Ovary (tissue), 9 donors: ENCODE results near the gene AMOTL1. TPM values are rescaled to one million over a fixed set of nuclear protein-coding genes. Genes with fewer than 3 reads are reported as not detected.

ENCODE experiments used
- DNase-seq, 5 donors: peaks; one replicate each; pipeline ENCODE4 v3.0.0-alpha.2; 2019 to 2020
- H3K27ac ChIP-seq, 2 donors: fragments of 200-600 bp; one replicate each; pipeline versions ENCODE4 v1.5.1 to v1.8.0; 2019 to 2022
- H3K27me3 ChIP-seq: fragments of 200-600 bp; one replicate; pipeline ENCODE4 v1.8.0; 2022
- H3K36me3 ChIP-seq: fragments of 200-600 bp; sonication (generic); one replicate; pipeline ENCODE4 v1.5.1; 2019
- H3K4me1 ChIP-seq: one replicate; pipeline ENCODE4 v1.8.1; 2013; ENCODE audit warnings: mild to moderate bottlenecking, moderate library complexity; ENCODE audit not compliant: insufficient read depth
- H3K4me3 ChIP-seq: fragments of 200-600 bp; sonication (generic); one replicate; pipeline ENCODE4 v1.5.1; 2017
- H3K9me3 ChIP-seq, 2 donors: fragments of 200-600 bp in 1 of 2; sonication (generic) in 1 of 2; one replicate each; pipeline versions ENCODE4 v1.5.1 to v1.8.1; 2013 to 2019; ENCODE audit warnings: mild to moderate bottlenecking in 1 of 2, moderate library complexity in 1 of 2
- CTCF ChIP-seq, 3 donors: fragments of 450-650 bp in 2 of 3; fragments of 200-600 bp in 1 of 3; IDR thresholded peaks; one replicate each; pipeline versions ENCODE4 v1.5.1 to v1.8.0; 2016 to 2022; ENCODE audit warnings: antibody characterized with exemption in 3 of 3, mild to moderate bottlenecking in 1 of 3
- EP300 ChIP-seq: sonication (generic); formaldehyde crosslinking; IDR thresholded peaks from one replicate; pipeline ENCODE4 v1.6.1; 2017; ENCODE audit warnings: antibody characterized with exemption
- POLR2A ChIP-seq: fragments of 450-650 bp; IDR thresholded peaks from one replicate; pipeline ENCODE4 v1.6.1; 2017; ENCODE audit warnings: antibody characterized with exemption, mild to moderate bottlenecking, moderate library complexity
- WGBS, 3 donors: extraction: QIAGEN DNeasy Blood & Tissue Kit in 1 of 3; methylation state at CpG; one replicate each; pipeline versions ENCODE4 v1.1.5 to v1.1.7; 2013 to 2017; 5-methylcytosine and 5-hydroxymethylcytosine counted together
- intact Hi-C, 4 donors: fragments of 100-400 bp; cut with DNase I; formaldehyde crosslinking; loops; one replicate each; pipeline versions ENCODE4 v1.11.0 to v1.15.1; 2022 to 2023
- polyA plus RNA-seq, 2 donors: library from polyadenylated mRNA; stranded (reverse); fragments of 200-250 nt in 1 of 2; fragments of 350-450 nt in 1 of 2; fragmentation: Illumina TruSeq in 1 of 2; extraction: RNeasy Lipid Tissue Mini Kit (QIAGEN cat#74804) in 1 of 2; gene quantifications; one replicate each; pipeline ENCODE4 v1.2.3, GENCODE V29; 2013 to 2014
- total RNA-seq, 7 donors: library from RNA; depleted of rRNA in 2 of 7; stranded (reverse); fragments of >200 nt in 2 of 7; fragmentation: NEBNext Ultra II Directional in 3 of 7; extraction: Animal tissue kit (Norgen Biotek cat#: 25700) in 3 of 7; gene quantifications; one replicate each; pipeline versions ENCODE4 v1.1.0 to v1.2.4, GENCODE V29; 2016 to 2023
- donor health status: DM: no; HTN: no; CAD: no; lungs with moderate emphysema.
- donor health status: DM: no; HTN: no; CAD: no.
- donor health status: Bipolar disorder and iron deficiency.
- donor health status: DM: yes; HTN: yes; CAD: no.
- donor health status: DM: no; HTN: no; CAD: no.
- donor health status: DM: yes; HTN: yes; CAD: no.

Gene AMOTL1
- total and polyA plus RNA-seq, 9 donors, result 5.4 to 24.8 (median 13.6) TPM

GRCh38 chr11:94792451-94792850 lies 24.3 kb downstream of the AMOTL1 start:
- DNase-seq, result no peak
- Histone ChIP-seq H3K36me3 (no peaks in the 10 kb centered on the region), H3K4me1 (peaks cover 26% of the 10 kb centered on the region), H3K27me3 (no peaks in the 10 kb centered on the region), H3K4me3 (no peak overlapping the region), H3K9me3 (no peaks in the 10 kb centered on the region), H3K27ac (no peak overlapping the region)
- TF ChIP-seq EP300 (no peak), POLR2A (no peak), CTCF (IDR thresholded peaks at IDR 0.05) (no peak)
- intact Hi-C loops, result loop anchor here in 1 of 4 donors (5.0 kb wide), 1 partner anchor 95 kb away; no protein-coding TSS in a partner anchor
- 85 to 90% (median 89%) methylated on average over 3 of the region's 3 CpGs for WGBS, 3 donors

DNA sequence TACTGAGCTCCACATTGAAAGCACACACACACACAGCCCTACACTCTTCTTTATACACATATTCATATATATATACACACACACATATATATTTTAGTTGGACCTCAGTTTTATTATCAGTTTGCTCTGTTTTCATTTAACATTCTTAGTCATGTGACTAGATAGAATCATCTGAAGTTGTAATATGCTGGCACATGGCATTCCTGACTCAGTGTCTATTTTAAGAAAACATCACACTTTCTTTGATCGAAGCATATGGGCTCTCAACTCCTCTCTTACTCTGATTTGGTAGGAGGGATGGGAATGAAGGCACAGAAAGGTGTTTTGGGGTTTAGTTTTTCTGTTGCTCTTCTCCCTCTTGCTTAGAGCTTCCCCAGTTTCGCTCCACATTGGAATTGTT lies 24.8 kb downstream of the AMOTL1 start:
- H3K4me3 ChIP-seq, result no peak overlapping the region
- H3K4me1 ChIP-seq, result peaks cover 23% of the 10 kb centered on the region
- H3K36me3 ChIP-seq, result no peaks in the 10 kb centered on the region
- H3K27me3 ChIP-seq, result no peaks in the 10 kb centered on the region
- H3K27ac ChIP-seq, result no peak overlapping the region
- DNase-seq, result no peak
- WGBS, 3 donors, result 70 to 87% (median 83%) methylated on average over 2 of the region's 2 CpGs
- intact Hi-C loops, result loop anchor here in 1 of 4 donors (5.0 kb wide), 1 partner anchor 94 kb away; no protein-coding TSS in a partner anchor
- no peaks in the 10 kb centered on the region for H3K9me3 ChIP-seq
- TF ChIP-seq CTCF (IDR thresholded peaks at IDR 0.05) (no peak), POLR2A (no peak), EP300 (no peak)

GRCh38 chr11:94793822-94794221 lies 25.7 kb downstream of the AMOTL1 start:
- 43 to 49% (median 48%) methylated on average over 2 of the region's 2 CpGs for WGBS, 3 donors
- no peak overlapping the region for H3K4me3 ChIP-seq
- H3K36me3 ChIP-seq, result no peaks in the 10 kb centered on the region
- DNase-seq, result no peak
- peaks cover 19% of the 10 kb centered on the region for H3K4me1 ChIP-seq
- peak overlapping the region in 1 of 2 donors; percentile 46 for H3K27ac ChIP-seq
- H3K27me3 ChIP-seq, result no peaks in the 10 kb centered on the region
- no peaks in the 10 kb centered on the region for H3K9me3 ChIP-seq
- intact Hi-C loops, result loop anchor here in 1 of 4 donors (5.0 kb wide), 1 partner anchor 93 kb away; no protein-coding TSS in a partner anchor
- TF ChIP-seq EP300 (no peak), CTCF (IDR thresholded peaks at IDR 0.05) (no peak), POLR2A (no peak)

DNA sequence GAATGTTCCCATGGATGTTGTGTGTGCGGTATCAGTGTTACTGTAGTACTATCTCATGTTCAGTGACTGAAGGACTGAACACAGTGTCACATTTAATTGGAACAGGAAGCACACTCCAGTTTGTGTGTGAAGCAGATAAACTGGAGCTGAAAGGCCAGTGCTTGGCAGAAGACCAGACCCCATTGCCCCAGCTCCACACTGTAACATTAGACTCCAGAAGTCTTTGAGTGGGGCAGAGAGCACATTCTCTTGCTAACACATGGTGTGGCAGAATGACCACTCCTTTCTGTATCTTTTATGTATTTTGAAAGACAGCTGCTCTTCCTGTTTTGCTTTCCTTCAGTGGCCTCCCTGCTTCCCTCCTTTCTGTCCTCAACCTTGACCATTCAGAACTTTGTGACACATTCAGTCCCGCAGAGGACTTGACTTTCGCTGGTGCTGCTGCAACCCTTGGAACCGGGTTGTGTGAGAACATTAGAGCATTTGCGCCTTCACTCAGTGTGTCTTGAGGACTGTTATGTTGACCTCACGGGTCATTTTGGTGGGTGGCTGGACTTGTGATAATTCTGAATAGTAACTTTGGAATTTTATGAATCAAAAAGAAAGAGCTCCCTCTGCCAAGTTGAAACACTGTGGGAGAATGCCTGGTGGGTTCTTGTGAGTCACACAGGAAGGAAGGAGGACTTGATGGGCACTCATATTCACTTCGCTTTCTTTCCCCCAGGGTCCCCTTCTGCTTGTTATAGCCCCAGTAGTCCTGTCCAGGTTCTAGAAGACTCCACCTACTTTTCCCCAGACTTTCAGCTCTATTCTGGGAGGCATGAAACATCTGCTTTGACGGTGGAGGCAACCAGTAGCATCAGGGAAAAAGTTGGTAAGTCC lies 26.4 kb downstream of the AMOTL1 start:
- H3K9me3 ChIP-seq, result no peaks in the 10 kb centered on the region
- 6 to 10% (median 9%) methylated on average over 8 of the region's 8 CpGs for WGBS, 3 donors
- DNase-seq, result peak; percentile 51 to 73 (median 61)
- H3K27ac ChIP-seq, result peak overlapping the region in 1 of 2 donors; percentile 46
- TF ChIP-seq EP300, result no peak
- no peak for TF ChIP-seq POLR2A
- no peak for TF ChIP-seq CTCF (IDR thresholded peaks at IDR 0.05)
- intact Hi-C loops, result loop anchor here in 1 of 4 donors (5.0 kb wide), 1 partner anchor 93 kb away; no protein-coding TSS in a partner anchor
- H3K36me3 ChIP-seq, result no peaks in the 10 kb centered on the region
- no peak overlapping the region for H3K4me3 ChIP-seq
- peaks cover 18% of the 10 kb centered on the region for H3K4me1 ChIP-seq
- H3K27me3 ChIP-seq, result no peaks in the 10 kb centered on the region
